ENCODE data around the gene PRCP.

The PRCP gene

DNA sequence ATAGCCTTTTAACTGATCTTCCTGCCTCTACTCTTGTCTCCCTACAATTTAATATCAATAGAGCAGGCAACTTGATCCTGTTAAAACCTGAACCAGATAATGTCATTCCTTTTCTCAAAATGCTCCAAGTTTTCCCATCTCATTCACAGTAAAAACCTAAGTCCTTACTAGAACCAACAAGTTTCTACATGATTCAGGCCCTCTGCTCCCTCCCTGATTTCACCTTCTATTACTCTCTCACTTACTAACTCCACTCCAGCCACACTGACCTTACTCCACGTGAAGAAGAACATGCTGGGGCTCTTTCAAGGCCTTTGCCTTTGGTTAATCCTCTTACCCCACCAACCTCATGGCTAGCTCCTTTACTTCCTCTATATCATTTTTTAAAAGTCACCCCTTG lies 71.1 kb downstream of the PRCP start:
- DNase-seq (ENCODE audit: low spot score), result no peak

DNA sequence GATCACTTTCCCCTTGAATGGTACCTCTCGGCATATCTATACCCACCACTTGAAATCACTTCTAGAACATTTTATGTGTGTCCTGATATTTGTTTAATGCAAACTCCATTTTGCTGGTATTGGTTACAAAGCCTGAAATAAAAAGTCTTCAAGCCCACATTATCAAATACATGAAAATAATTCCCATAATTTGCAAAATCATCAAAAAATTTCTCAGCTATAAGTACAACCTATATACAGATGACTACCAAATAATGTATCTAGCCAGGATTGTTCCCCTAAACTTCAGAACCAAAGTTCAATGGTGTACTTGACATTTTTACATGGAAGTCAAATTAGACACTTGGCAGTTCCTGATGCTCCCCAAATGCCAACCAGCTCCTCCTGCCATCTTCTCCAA lies 71.8 kb downstream of the PRCP start:
- DNase-seq (ENCODE audit: low spot score), result no peak

DNA sequence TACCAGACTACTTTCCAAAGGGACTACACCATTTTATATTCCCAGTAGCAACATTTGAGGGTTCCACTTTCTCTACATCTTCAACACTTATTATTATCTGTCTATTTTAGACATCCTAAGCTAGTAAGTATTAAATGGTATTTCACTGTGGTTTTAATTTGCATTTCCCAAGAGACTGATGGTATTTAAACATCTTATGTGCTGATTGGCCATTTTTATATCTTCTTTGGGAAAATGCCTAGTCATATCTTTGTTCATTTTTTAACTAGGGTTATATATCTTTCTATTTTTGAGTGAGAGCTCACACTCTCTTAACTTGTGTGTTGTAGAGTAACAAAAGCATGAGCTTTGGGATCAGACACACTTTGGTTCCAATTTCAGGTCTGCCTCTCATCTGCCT lies 73.7 kb downstream of the PRCP start:
- DNase-seq (ENCODE audit: low spot score), result no peak

DNA sequence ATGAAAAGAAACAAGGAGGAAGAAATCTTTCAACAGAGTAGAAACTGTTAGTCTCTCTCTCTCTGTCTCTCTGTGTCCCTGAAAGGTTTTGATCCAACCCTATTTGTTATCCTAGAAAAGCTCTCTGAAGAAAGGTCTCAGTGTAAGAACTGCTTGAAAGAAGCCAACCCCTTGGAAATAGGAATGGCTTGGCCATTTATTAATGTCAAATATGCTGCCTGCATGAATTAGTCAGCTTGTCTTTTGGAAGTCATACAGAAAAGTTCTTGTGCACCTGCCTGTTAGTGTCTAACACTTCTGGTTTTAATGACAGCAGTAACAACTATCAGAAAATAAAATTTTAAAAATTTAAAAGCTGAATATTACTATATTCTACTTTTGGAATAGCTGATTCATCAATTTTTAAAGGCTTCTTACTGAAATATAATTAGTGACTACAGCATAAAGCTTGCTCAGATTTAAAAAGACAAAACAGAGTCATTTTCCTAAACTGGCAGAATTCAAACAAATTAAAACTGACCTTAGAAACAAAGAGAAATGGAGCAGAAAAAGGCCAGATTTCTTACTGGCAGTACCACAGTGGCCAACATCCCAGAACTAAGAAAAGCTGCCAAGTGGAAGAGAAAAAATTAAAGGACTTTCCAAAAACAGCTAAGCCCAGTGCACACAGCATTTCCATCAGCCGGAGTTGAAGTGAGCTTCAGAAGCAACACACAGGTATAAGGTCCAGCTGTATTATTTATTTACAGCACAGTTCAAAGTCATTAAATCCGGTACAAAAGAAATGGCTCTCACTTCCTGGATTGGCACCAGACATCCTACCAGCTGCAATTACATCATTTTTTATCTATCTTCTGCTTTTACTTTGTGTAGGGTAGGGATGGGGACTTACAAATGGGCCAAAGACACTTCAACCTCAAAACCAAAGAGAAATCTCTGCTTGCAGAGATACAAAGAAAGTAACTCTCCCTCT lies 76.3 kb downstream of the PRCP start:
- no peak for DNase-seq (ENCODE audit: low spot score)

DNA sequence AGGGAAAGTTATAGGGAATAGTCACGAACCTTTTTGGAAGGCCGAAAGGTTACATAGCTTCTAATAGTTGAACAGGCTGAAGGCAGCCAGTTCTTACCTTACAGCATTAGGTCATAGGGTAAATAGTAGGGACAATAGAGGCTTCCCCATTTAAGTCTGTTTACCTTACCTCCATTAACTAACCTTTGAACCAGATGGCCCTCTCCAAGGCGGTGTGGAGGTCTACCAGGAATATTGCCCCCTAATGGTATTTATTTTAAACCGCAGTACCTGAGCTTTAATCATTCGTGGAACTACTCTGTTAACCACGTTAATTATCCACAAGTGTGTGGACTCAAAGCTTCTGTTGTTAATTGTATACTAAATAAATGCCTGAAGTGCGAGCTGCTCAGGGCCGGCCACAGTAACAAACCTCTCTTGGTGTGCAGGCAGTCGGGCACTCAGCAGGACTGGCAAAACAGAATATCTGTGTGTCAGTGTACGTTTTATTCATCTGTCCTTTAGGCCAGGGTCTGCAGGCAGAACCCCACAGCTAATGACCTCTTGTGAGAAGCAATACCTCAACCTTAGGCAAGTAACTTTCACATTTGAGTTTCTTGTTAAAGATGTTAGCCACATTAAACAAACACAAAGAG lies 81.7 kb downstream of the PRCP start:
- no peak for DNase-seq (ENCODE audit: low spot score)

DNA sequence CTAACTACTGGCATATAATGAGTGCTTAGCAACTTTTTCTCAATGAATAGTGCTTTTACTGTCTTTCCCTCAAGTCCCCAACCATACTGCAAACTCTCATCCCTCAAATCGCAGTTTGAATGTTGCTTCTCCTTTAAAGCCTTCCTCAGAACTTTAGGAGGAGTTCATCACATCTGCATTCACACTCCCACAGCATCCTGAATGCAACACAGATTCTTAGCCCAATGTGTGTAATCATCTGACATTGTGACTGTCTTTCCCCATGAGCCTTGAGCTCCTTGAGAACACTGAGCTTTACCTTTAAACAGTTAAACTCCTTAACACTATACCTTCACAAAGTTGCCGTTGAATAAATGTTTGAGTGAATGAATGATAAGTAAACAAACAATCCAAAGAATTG lies 84.8 kb downstream of the PRCP start:
- no peak for DNase-seq (ENCODE audit: low spot score)

DNA sequence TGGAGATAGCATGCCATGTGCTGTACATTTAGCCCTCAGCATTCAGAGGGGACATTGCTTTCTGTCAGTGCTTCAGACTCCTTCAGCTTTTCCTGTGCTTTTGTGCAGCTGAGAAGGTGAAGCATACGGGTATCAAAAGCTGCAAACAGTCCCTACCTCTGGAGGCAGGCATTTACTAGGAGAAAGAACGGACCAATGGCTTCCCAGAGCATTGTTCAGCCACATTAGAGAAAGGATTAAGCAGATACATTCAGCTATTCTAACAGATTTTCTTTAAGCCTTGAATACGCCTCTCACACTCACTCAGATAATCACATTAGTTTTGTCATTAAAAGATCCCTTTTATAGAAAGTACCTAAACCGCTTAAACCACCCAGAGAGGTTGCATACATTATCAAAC lies 85.9 kb downstream of the PRCP start:
- DNase-seq (ENCODE audit: low spot score), result no peak

DNA sequence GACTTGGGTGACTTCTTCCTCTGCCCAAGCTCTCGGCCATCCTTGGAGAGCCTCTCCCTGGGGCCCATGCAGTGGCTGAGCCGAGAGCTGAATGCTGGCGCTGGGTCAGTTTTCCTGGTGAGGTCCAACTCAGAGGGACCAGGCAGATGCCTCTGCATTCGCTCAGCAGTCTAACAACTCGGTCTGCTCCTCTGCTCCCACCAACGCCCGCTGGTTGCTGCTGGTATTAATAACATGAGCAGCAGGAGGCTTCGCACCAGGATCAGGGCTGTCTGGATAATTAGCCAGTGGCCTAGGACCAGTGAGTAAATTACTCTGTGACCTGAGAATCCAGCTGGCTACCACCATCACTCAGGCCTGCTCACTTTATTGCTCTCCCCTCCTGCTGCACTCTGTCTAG lies 88.9 kb downstream of the PRCP start:
- no peak for DNase-seq (ENCODE audit: low spot score)

DNA sequence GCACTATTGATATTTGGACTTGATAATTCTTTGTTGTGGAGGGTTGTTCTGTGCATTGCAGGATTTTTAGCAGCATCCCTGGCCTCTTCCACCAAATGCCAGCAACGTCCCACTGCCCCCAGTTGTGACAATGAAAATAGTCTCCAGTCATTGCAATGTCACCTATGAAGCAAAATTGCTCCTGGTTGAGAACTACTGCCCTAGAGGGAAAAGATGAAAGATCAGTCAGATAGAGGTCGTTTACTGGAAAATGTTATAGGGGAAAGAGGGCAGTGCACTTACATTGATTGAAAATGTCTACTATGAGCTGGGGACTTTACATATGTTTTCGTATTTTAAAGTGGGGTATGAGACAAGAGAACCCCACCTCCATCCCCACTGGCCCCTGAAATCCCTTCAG lies 89.5 kb downstream of the PRCP start:
- DNase-seq (ENCODE audit: low spot score), result no peak

DNA sequence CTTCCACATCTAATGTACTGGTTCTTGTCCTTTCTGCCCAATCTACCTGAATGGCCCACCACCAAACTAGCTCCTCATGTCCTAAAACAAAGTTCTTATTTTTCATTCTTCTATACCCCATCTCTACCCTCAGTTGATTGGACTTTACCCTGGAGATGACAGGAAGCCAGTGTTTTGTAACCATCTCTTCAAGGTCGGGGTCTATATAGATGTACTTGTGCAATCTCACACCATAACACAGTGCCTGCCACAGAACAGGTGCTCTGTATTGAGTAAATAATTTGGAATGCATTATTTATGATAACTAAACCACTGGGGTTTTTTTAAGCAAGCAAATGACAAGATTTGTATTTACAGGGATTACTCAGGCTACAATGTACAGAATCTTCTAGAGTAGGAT lies 89.9 kb downstream of the PRCP start:
- no peak for DNase-seq (ENCODE audit: low spot score)

DNA sequence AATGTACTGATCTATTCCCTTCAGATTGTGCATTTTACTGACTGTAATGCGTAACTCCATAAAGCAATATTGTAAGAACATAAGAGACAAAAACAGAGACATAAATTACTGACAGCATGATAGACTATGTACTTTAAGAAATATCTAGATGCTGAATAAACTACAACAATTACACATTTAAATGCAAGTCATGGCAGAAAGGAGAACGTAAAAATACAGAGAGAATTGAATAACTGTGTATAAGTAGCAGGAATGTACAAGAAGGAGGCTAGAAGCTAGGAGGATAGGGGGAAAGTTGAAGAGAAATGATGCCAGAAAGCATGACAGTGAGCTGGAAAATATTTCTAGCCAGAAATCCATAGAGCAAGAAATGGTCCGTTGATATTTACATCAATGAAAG lies 92.6 kb downstream of the PRCP start:
- DNase-seq (ENCODE audit: low spot score), result no peak

DNA sequence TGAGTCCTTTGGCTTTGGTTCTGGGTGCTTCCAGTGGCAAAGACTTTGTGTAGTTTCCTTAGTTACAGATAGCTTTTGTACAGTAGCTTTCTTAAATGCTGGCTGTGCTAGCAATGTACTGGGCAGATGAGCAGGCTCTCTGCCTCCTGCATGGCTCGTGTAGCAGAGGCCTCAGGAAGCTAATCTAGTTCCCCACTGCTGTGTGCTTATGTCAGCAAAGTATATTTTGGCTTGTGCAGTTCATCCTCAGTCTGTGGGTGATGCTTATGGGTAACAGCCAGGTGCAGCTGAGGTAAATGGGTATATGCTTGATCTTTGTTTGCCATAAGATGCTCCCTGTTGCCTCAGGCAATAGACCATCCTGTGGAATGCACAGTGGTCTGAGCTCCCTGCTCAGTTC lies 97.5 kb downstream of the PRCP start:
- DNase-seq (ENCODE audit: low spot score), result no peak

DNA sequence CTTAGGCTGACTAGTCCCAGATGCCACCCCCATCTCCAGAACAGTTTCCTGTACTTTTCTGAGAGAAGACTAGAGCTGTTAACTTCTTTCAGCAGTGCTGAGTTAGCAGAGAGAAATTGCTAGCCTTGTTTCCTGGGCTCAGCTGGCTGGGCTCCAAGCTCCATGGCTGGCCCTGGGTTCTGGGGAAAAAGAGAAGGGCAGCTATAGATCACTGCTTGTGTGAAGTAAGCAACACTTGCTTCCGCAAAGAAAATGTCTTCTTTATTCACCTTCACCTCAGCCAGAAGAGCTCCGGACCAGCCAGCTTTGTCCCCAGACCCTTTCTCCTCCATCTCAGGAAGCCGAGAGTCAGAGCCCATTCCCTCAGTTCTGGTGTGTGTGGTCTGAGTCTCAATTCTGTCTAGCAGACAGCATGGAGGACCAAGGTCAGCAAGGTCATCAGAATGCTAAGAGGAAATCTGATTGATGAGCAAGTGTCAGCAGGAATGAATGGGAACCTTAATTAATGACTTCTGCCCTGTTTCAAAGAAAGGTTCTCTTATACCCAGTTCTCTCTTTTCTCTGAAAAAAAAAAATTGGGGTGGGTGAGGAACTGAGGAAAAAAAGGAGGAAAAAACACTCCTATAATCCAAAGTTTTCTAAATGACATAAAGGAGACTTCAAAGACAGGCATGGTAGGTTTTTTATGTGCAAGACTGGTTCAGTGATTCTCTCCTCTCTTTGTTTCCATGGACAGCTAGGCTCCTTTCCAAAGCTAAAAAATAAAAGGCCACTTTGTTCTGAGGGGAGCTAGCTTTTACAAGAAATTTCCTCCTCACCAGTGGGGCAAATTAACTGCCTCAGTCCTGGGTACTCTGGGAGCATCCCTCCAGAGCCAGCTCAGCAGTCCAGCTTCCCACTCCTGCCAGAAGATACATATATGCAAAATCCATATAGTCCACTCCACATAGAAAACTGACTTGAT lies 103.0 kb downstream of the PRCP start:
- no peak for DNase-seq (ENCODE audit: low spot score)

DNA sequence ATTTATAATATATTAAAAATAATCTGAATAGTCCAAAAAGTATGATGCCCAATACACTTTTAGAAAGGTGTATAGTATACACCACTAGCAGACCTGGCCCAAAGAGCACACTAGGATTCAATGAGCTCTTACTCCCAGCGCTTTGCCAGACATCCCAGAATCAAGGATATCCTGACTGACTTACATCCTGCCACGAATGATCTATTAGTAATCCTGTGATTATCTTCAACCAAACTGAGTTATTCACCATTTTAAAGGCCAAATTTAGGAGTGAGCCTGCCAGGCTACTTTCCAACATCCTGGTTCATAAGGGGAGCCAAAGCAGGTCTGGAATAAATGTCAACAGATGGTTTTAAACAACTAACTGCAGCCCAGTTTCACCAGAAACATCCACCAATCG lies 105.7 kb downstream of the PRCP start:
- DNase-seq (ENCODE audit: low spot score), result no peak

DNA sequence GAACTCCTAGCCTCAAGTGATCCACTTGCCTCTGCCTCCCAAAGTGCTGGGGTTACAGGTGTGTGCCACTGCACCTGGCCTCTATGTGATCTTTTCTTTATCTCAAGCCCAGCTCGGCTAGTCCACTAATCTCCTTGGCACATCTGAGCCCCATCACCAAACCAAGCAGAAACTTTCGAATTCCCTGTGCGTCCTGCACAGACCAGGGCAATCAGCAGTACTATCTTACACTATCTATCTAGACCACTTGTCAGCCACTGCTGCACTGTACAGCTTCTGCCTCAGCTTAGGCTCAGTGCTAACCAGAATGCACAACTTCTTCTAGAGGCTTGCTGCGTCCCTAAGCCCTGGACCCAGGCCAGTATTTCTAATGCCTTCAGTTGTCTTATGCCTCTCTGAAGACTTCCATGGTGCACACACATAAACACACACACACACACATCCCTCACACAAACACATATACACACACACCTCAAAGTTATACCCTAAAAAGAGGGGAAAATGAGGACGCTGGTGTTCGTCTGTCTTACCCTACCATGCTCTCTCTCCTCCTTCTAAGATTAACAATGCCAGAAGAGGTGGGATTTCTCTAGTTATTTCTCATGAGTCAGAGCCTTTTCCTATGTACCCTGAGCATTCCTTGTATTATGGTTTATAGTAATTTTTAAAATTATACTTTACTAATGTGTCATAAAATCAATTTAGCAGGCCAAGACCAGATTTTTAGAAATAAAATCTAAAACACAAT lies 107.2 kb downstream of the PRCP start:
- no peak for DNase-seq (ENCODE audit: low spot score)

DNA sequence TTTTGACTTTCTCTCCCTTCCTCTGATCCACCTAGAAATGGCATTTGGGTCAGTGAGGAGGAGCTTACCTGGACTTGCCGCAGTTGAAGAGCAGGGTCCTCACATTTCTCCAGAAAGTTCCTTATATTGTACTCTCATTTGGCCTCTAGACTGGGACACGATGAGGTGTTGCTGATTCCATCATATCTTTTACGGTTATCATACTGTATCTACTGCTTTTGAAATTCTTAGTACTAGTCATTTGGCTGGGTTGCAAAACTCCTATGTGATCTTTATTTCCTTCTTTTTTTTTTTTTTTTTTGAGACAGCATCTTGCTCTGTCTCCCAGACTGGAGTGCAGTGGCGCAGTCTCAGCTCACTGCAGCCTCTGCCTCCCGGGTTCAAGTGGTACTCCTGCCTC lies 107.9 kb downstream of the PRCP start:
- DNase-seq (ENCODE audit: low spot score), result no peak

DNA sequence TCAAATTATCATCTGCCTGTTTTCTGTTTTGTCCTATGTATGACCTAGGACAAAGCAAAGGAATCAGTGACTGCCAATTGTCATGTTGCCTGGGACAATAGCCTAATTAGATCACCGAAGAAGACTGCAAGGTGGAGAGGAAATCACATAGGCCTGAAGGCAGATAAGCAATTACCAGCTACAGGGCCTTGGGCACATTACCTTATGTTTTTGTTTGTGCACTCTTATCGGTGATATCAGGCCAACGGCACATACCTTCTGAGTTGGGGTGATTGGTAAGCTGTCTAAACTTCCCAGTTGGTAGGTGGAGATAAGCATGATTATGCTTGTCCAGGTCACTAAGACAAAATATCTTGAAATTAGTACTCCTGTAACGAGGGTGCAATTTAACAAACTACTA lies 108.5 kb downstream of the PRCP start:
- DNase-seq (ENCODE audit: low spot score), result no peak

DNA sequence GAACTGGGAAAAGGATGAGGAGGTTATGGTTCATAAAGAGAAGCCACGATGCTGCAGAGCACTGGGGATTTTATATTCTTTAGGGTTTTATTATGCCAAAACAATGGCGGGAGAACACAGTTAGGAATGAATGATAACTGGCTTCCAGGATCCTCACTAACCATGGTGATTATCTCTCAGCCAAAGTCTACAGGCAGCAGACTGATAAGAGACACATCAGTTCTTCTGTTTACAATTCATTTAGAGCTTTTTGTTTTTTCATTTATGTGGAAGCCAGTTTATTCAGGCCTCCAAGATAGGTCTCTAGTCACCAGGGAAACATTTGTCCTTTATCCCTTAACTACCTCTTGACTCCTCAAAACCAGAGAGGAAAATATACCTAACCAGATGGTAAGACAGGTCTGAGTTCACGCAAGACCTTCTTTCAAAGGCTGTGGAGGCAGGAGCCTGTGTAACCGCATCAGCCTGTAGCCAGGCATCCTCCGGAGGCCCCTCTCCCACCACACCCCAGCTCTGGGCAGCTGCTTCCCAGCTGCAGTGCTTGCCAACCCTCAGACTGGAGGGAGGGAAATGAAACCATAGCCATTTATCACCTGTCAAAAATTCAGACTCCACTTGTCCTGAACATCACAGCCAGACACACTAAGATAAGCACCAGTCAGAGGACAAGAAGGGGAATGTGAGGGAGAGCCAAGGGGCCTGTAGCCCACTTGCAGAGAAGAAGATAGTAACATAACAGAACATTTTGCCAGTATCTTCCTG lies 109.3 kb downstream of the PRCP start:
- no peak for DNase-seq (ENCODE audit: low spot score)

DNA sequence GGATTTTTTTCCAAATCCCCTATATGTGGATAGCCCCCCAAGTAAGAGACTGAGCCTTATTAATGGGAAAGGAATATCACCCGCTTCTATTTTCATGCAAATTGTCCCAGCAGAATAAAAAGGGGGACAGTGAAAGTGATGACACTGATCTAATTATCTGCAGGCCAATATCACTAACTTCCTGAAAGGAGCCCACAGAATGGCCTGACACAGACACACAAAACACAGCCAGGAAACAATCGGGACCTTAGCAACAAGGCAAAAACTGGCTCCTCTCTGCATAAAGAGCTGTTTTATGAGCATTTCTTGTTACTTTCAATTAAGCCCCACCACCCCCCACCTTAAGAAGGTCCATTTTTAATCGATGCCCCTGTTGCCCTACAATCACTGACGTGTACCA lies 112.2 kb downstream of the PRCP start:
- DNase-seq (ENCODE audit: low spot score), result no peak

DNA sequence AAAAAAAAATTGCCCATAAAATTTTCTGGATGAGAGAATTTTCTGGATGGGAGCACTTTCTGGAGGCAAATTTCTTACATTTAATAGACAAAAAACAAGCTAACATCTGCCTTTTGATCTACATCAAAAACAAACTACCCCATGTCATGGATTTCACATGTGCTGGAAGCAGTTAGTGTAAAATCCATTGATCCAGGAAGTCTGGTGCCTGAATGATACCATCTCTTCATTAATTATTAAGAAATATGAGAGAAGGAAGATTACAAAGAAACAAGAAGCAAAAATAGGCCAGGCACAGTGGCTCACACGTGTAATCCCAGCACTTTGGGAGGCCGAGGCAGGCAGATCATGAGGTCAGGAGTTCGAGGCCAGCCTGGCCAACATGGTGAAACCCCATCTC lies 113.4 kb downstream of the PRCP start:
- DNase-seq (ENCODE audit: low spot score), result no peak

DNA sequence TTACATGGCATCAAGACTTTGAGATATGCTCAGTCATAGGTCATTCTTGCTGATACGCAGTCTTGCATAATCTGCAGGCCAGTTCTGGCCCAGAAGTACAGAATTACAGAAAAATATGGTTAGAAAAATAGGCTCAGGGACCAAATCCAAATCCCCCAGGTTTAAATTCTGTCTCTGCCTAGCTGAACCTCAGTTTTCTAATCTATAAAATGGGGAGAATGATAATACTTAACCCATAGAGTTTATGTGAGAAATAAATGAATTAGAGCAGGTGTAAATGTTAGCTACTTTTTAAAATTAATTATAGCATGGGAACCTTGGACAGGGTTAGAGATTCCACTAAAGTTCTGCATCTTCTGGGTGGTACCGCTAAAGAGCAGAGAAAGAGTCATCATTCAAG lies 114.2 kb downstream of the PRCP start:
- no peak for DNase-seq (ENCODE audit: low spot score)
